ENCODE data around the gene CORIN.
"Not testable (repeated sequence)": the region's sequence is repeated elsewhere in the genome, so short reads cannot be mapped to it uniquely, and the experiment has no call there.

CORIN gene

DNA sequence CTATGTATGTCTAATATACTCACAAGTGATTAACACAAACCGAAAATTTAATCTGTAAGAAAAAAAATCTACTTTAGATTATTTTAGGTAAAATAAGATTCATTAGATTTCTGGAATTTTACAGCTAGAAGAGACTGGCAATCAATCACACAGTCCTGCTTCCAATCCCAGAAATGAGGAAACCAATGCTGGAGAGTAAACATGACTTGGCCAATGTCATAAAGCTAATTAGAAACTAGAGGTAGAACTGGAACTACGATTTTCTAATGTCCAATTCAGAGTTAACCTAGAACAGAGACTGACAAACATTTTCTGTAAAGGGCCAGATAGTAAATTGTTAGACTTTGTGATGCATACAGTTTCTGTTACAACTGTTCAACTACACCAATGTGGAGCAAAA, 123.6 kb downstream of the CORIN start:
- no peaks in the 10 kb centered on the region for H3K9me3 ChIP-seq
- DNase-seq = no peak
- no peaks in the 10 kb centered on the region for H3K4me1 ChIP-seq
- H3K27me3 ChIP-seq = no peaks in the 10 kb centered on the region
- H3K4me3 ChIP-seq = no peak overlapping the region
- intact Hi-C loops (cut with DNase I; ENCODE audit: low total_unique reads) = no loop called here
- H3K27ac ChIP-seq = no peak overlapping the region
- TF ChIP-seq, protein P1, sequence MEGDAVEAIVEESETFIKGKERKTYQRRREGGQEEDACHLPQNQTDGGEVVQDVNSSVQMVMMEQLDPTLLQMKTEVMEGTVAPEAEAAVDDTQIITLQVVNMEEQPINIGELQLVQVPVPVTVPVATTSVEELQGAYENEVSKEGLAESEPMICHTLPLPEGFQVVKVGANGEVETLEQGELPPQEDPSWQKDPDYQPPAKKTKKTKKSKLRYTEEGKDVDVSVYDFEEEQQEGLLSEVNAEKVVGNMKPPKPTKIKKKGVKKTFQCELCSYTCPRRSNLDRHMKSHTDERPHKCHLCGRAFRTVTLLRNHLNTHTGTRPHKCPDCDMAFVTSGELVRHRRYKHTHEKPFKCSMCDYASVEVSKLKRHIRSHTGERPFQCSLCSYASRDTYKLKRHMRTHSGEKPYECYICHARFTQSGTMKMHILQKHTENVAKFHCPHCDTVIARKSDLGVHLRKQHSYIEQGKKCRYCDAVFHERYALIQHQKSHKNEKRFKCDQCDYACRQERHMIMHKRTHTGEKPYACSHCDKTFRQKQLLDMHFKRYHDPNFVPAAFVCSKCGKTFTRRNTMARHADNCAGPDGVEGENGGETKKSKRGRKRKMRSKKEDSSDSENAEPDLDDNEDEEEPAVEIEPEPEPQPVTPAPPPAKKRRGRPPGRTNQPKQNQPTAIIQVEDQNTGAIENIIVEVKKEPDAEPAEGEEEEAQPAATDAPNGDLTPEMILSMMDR (IDR thresholded peaks at IDR 0.05) = no peak
- no peaks in the 10 kb centered on the region for H3K36me3 ChIP-seq

DNA sequence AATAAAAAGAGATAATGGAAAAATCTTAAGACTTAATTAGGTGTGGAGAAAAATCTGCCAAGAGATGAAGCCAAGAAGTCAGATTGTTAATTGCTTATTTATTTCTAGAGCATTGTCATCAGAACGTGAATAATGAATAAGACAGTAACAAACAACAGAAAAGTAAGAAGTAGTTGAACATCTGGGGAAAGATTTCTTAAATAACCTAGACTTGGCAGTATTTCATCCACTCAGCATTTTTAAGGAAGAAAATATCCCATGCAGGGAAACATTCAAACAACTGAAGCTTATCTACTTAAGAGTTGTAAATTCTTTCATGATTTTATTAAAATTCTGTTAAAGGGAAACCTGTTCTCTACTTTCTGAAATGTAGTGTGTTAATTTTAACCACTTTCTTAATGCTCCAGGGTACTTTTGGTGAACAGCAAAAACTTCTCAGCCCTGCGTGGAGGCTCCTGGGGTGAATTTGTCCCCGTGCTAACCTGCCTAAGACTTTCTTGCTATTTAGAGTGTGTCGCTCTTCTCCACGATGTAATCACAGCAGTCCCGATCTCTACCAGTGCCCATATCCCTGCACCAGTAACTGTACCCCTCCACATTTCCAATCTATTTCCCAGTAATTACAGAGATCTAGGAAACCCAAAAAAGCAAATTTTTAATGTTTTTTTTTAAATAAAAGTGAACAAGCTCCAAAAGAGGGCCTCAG, 124.6 kb downstream of the CORIN start:
- Histone ChIP-seq H3K4me1 (no peaks in the 10 kb centered on the region), H3K36me3 (no peaks in the 10 kb centered on the region), H3K4me3 (no peak overlapping the region), H3K9me3 (no peaks in the 10 kb centered on the region), H3K27me3 (no peaks in the 10 kb centered on the region), H3K27ac (no peak overlapping the region)
- intact Hi-C loops (cut with DNase I; ENCODE audit: low total_unique reads) = no loop called here
- TF ChIP-seq, protein P1 (IDR thresholded peaks at IDR 0.05) = no peak
- no peak for DNase-seq

DNA sequence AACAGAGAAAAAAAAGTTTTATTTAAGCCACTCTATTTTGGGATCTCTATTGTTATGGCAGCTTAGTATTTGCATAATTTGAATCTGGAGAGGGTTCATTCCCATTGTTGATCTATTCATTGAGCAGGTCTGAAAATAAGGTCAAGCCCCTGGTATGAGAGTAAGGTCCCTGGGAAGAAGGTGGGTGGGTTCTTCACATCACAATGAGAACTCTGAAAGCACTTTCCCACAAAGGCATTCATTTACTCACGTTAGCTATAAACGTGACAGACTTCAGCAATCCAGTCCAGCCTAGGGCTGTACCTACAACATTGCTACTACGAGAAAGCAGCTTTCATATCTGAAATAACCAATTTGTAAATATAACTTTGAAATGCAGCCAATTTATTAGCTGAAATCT, 126.2 kb downstream of the CORIN start:
- no peaks in the 10 kb centered on the region for H3K36me3 ChIP-seq
- H3K4me3 ChIP-seq = no peak overlapping the region
- TF ChIP-seq, protein P1 (IDR thresholded peaks at IDR 0.05) = no peak
- no peaks in the 10 kb centered on the region for H3K9me3 ChIP-seq
- intact Hi-C loops (cut with DNase I; ENCODE audit: low total_unique reads) = no loop called here
- no peak for DNase-seq
- no peak overlapping the region for H3K27ac ChIP-seq
- H3K27me3 ChIP-seq = no peaks in the 10 kb centered on the region
- H3K4me1 ChIP-seq = no peaks in the 10 kb centered on the region

DNA sequence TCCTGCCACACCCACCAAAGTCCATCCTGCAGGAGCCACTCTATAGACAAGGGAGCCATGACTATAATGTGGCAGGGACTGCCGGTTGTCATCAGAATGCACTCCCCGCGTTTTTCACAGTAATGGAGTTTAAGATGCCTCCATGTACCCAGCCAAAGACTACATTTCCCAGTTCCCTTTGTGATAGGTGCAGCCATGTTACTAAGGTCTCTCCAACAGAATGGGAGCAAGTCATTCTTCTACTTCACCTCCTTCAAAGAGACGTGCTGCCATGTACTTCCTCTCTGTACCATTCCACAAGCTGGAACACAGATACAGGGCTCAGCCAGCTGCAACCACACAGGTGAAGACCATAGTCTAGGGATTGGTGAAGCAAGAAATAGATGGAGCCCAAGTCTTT, 126.7 kb downstream of the CORIN start:
- no peaks in the 10 kb centered on the region for H3K27me3 ChIP-seq
- no peak overlapping the region for H3K4me3 ChIP-seq
- no peaks in the 10 kb centered on the region for H3K9me3 ChIP-seq
- no peak overlapping the region for H3K27ac ChIP-seq
- TF ChIP-seq, protein P1 (IDR thresholded peaks at IDR 0.05) = no peak
- H3K4me1 ChIP-seq = no peaks in the 10 kb centered on the region
- no peak for DNase-seq
- intact Hi-C loops (cut with DNase I; ENCODE audit: low total_unique reads) = no loop called here
- H3K36me3 ChIP-seq = no peaks in the 10 kb centered on the region

DNA sequence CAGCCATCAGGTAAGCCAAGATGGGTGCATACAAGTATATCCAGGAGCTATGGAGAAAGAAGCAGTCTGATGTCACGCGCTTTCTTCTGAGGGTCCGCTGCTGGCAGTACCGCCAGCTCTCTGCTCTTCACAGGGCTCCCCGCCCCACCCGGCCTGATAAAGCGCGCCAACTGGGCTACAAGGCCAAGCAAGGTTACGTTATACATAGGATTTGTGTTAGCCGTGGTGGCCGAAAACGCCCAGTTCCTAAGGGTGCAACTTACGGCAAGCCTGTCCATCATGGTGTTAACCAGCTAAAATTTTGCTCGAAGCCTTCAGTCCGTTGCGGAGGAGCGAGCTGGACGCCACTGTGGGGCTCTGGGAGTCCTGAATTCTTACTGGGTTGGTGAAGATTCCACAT, 131.5 kb downstream of the CORIN start:
- intact Hi-C loops (cut with DNase I; ENCODE audit: low total_unique reads) = loop anchor here (10.0 kb wide), 1 partner anchor 128 kb away; the partner anchor contains the start of gene CORIN
- DNase-seq, H3K4me1 ChIP-seq, H3K9me3 ChIP-seq, H3K27ac ChIP-seq, H3K36me3 ChIP-seq, H3K27me3 ChIP-seq, H3K4me3 ChIP-seq: not testable (repeated sequence)

DNA sequence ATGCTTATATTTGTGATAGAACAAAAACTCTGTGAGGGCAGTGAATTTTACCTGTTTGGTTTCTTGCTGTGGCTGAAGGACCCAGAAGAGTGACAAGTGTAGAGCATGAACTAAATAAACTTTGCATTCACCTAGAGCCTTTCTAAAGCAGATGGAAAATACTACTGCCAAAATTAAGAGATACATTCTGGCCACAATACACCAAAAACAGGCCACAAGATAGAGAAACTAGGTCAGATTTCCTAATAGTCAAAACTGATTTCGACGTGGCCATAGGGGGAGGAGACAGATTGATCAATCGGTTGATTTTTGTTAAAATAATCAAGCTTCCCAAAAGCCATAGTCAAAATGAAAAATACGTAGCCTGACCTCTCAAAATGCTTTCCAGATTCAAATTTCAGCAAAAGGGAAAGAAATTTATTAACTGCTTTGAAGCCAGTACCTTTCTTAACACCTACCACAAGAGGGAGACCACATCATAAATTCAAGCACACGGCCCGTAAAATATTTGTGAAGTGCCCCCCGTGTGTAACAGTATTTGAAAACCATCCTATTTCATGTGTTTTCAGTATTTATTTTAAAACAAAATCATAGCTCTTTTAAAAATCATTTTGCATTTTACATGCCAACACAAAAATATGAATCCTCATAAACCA, 132.4 kb downstream of the CORIN start:
- DNase-seq = no peak
- Histone ChIP-seq H3K36me3 (no peaks in the 10 kb centered on the region), H3K27ac (no peak overlapping the region), H3K4me1 (no peaks in the 10 kb centered on the region), H3K9me3 (no peaks in the 10 kb centered on the region), H3K27me3 (peaks cover 0 to 3% of the 10 kb centered on the region in 2 donors), H3K4me3 (no peak overlapping the region)
- TF ChIP-seq, protein P1 (IDR thresholded peaks at IDR 0.05) = no peak
- intact Hi-C loops (cut with DNase I; ENCODE audit: low total_unique reads) = loop anchor here (10.0 kb wide), 1 partner anchor 129 kb away; the partner anchor contains the start of gene CORIN
